Spinal cord (tissue), 10 donors: ENCODE measurements around the gene PKNOX2. TPM values are rescaled to one million over a fixed set of nuclear protein-coding genes. Genes with fewer than 3 reads are reported as not detected.

Experiments used
- DNase-seq, 6 donors: peaks; one replicate each; pipeline versions ENCODE4 v3.0.0 to v3.0.0-alpha.2; 2013 to 2015; ENCODE audit warnings: low spot score in 6 of 6, low read depth in 4 of 6
- H3K27ac ChIP-seq: one replicate; pipeline ENCODE4 v1.5.1; 2013; ENCODE audit warnings: low read depth, low read length, control low read depth
- H3K27me3 ChIP-seq: one replicate; pipeline ENCODE4 v1.6.1; 2013; ENCODE audit warnings: low read length; ENCODE audit not compliant: control insufficient read depth, insufficient read depth
- H3K36me3 ChIP-seq: one replicate; pipeline ENCODE4 v1.6.1; 2013; ENCODE audit warnings: low read length; ENCODE audit not compliant: control insufficient read depth, insufficient read depth
- H3K4me1 ChIP-seq: one replicate; pipeline ENCODE4 v1.6.1; 2013; ENCODE audit warnings: low read length; ENCODE audit not compliant: control insufficient read depth, insufficient read depth
- H3K4me3 ChIP-seq: one replicate; pipeline ENCODE4 v1.5.1; 2013; ENCODE audit warnings: low read depth, low read length, control low read depth
- H3K9me3 ChIP-seq: one replicate; pipeline ENCODE4 v1.6.1; 2013; ENCODE audit warnings: low read length; ENCODE audit not compliant: control insufficient read depth, insufficient read depth
- WGBS: methylation state at CpG from one replicate; pipeline ENCODE4 v1.1.5; 2013; ENCODE audit warnings: missing lambda C conversion rate; ENCODE audit not compliant: insufficient coverage; 5-methylcytosine and 5-hydroxymethylcytosine counted together
- polyA plus RNA-seq, 2 donors: library from polyadenylated mRNA; unstranded; fragments of 120-200 nt; gene quantifications; one replicate each; pipeline ENCODE4 v1.2.1, GENCODE V29; 2013; ENCODE audit not compliant: insufficient read length in 2 of 2
- total RNA-seq, 2 donors: library from RNA; depleted of rRNA in 1 of 2; stranded (reverse); fragments of 120-200 nt in 1 of 2; fragments of >200 nt in 1 of 2; gene quantifications; one replicate each; pipeline versions ENCODE4 v1.2.3 to v1.2.4, GENCODE V29; 2013 to 2014
- donor health status: healthy.

PKNOX2 gene
- total and polyA plus RNA-seq, 4 donors: 10.6 to 41.2 (median 26.6) TPM

GRCh38 chr11:125164091-125164421 is 495 bp upstream of the PKNOX2 start:
- Histone ChIP-seq H3K27ac (peak overlapping the region; percentile 62), H3K4me3 (peak overlapping the region; percentile 7)

GRCh38 chr11:125165111-125165842 is 726 bp downstream of the PKNOX2 start:
- peak overlapping the region; percentile 83 for H3K4me3 ChIP-seq
- H3K36me3 ChIP-seq: no peaks in the 10 kb centered on the region
- H3K27ac ChIP-seq: peak overlapping the region; percentile 89
- DNase-seq: peak in 2 of 6 donors; percentile 47 to 71
- H3K4me1 ChIP-seq: peaks cover 51% of the 10 kb centered on the region
- under 1% methylated on average over 80 of the region's 80 CpGs for WGBS
- H3K27me3 ChIP-seq: peaks cover 4% of the 10 kb centered on the region
- no peaks in the 10 kb centered on the region for H3K9me3 ChIP-seq

More at GRCh38 chr11:125164091-125164421, 495 bp upstream of the PKNOX2 start:
- H3K27me3 ChIP-seq: peaks cover 4% of the 10 kb centered on the region
- no peaks in the 10 kb centered on the region for H3K9me3 ChIP-seq
- no peaks in the 10 kb centered on the region for H3K36me3 ChIP-seq
- H3K4me1 ChIP-seq: peaks cover 39% of the 10 kb centered on the region
- WGBS: 0% methylated on average over 6 of the region's 8 CpGs
- DNase-seq: no peak

DNA sequence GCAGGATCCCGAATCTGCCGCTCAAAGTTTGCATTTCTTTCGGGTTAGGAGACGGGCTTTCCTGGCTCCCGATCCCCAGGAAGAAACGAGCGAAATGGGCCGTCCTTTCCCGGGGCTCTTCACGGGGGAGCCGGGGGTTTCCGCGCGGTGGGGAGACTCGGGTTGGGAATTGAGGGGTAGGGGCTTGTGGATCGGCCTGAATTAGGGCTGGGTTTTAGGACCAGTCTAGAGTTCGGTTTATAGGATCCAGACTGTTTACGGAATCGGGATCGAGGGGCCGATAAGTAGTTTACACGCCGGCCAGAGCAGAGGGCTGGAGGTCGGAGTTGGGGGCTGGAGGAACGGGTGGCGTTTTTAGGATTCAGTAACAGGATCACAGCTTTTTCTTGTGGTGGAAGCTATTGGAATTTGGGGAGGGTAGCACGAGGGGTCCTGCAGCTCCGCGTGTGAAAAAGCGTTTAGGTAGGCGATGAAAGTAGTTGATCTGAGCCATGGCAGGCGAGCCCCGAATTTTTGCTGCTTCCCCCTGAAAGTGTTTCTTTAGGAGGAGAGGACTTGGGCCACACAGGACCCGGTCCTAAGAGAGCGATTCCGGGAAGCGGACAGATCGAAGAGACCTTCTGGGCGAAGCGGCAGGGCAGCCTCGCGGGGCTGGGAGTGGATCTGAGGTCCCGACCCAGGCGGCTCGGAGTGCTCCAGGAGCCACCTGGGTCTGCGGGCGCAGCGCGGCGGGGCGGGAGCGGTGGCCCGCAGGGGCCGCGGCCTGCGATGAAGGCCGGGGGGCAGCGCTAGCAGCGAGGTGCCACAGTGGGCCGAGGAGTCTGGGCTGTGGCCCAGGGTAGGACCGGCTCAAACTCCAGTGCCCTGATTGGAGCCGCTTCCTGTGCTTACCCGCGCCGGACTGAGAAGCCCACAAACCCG is 1.6 kb downstream of the PKNOX2 start:
- Histone ChIP-seq H3K27me3 (peaks cover 4% of the 10 kb centered on the region), H3K4me3 (peak overlapping the region; percentile 83), H3K36me3 (no peaks in the 10 kb centered on the region), H3K27ac (peak overlapping the region; percentile 89), H3K9me3 (no peaks in the 10 kb centered on the region), H3K4me1 (peaks cover 59% of the 10 kb centered on the region)
- WGBS: 1% methylated on average over 66 of the region's 66 CpGs
- DNase-seq: peak in 2 of 6 donors; percentile 50 to 57

- no peaks in the 10 kb centered on the region for H3K36me3 ChIP-seq
- peaks cover 4% of the 10 kb centered on the region for H3K27me3 ChIP-seq
- peaks cover 66% of the 10 kb centered on the region for H3K4me1 ChIP-seq
- peak overlapping the region; percentile 72 for H3K27ac ChIP-seq
- H3K9me3 ChIP-seq: no peaks in the 10 kb centered on the region
- peak overlapping the region; percentile 83 for H3K4me3 ChIP-seq
- WGBS: 10% methylated on average over 13 of the region's 16 CpGs
- no peak for DNase-seq
These were observed 2.3 kb downstream of the PKNOX2 start for GRCh38 chr11:125166764-125167291.

- 10% methylated on average over 20 of the region's 28 CpGs for WGBS
- Histone ChIP-seq H3K27ac (peak overlapping the region; percentile 72), H3K27me3 (peaks cover 4% of the 10 kb centered on the region), H3K4me3 (peak overlapping the region; percentile 83), H3K9me3 (no peaks in the 10 kb centered on the region), H3K36me3 (no peaks in the 10 kb centered on the region), H3K4me1 (peaks cover 68% of the 10 kb centered on the region)
- DNase-seq: peak in 2 of 6 donors; percentile 62 to 65
These were observed 2.9 kb downstream of the PKNOX2 start for GRCh38 chr11:125167292-125167953.

- H3K36me3 ChIP-seq: no peaks in the 10 kb centered on the region
- peak in 2 of 6 donors; percentile 56 to 57 for DNase-seq
- no peaks in the 10 kb centered on the region for H3K9me3 ChIP-seq
- peaks cover 68% of the 10 kb centered on the region for H3K4me1 ChIP-seq
- H3K4me3 ChIP-seq: no peak overlapping the region
- WGBS: 24% methylated on average over 3 of the region's 9 CpGs
- H3K27ac ChIP-seq: peak overlapping the region; percentile 72
- peaks cover 4% of the 10 kb centered on the region for H3K27me3 ChIP-seq
These were observed 3.6 kb downstream of the PKNOX2 start for GRCh38 chr11:125167954-125168835.

DNA sequence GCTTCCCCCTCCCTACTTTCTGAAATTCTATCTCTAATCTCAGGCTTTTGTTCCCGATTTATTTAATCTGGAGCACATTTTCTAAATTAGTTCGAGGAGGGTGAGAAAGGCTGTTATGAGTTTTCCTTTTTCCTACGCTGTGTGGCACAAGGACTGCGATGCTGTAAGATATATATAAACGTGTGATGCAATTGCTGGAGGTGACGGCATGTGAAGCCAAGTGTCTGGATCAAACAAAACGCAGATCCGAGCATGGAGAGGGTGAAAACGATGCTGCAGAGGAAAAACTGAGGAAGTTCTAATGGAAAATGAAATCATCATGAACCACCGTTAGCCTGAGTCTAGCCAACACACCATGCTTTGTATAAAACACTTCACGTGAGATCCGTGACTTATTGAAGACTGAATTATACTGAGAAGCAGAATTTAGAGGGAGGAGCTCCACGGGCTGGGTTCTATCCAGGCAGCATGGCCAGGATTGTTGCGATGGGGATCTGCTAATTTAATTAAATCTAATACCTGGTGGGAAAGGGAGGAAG is 4.4 kb downstream of the PKNOX2 start:
- H3K4me3 ChIP-seq: no peak overlapping the region
- H3K27me3 ChIP-seq: peaks cover 4% of the 10 kb centered on the region
- peaks cover 64% of the 10 kb centered on the region for H3K4me1 ChIP-seq
- H3K9me3 ChIP-seq: no peaks in the 10 kb centered on the region
- 46% methylated on average over 2 of the region's 14 CpGs for WGBS
- peaks cover 3% of the 10 kb centered on the region for H3K36me3 ChIP-seq
- DNase-seq: peak in 2 of 6 donors; percentile 69 to 71
- H3K27ac ChIP-seq: peak overlapping the region; percentile 72

- 24% methylated on average over 5 of the region's 9 CpGs for WGBS
- Histone ChIP-seq H3K36me3 (peaks cover 3% of the 10 kb centered on the region), H3K4me1 (peaks cover 66% of the 10 kb centered on the region), H3K4me3 (no peak overlapping the region), H3K9me3 (no peaks in the 10 kb centered on the region), H3K27ac (peak overlapping the region; percentile 72), H3K27me3 (peaks cover 4% of the 10 kb centered on the region)
- DNase-seq: peak in 2 of 6 donors; percentile 63 to 76
These were observed 5.5 kb downstream of the PKNOX2 start for GRCh38 chr11:125170001-125170509.
